DOHH2 (cell line): ENCODE data around the gene RHCE.

Source experiments
- EZH2phosphoT487 ChIP-seq: fragments of 200-600 bp; sonication (generic); IDR thresholded peaks from 2 replicates; pipeline ENCODE4 v1.6.1; 2017; ENCODE audit warnings: borderline replicate concordance, mild to moderate bottlenecking, antibody characterized with exemption, low read length, moderate library complexity, mixed read lengths
- TF ChIP-seq, protein P1 (sequence below): fragments of 200-600 bp; sonication (generic); IDR thresholded peaks from one replicate; pipeline ENCODE4 v1.5.1; 2014; ENCODE audit warnings: antibody characterized with exemption, mild to moderate bottlenecking, low read depth, low read length; ENCODE audit not compliant: poor library complexity, severe bottlenecking

DNA sequence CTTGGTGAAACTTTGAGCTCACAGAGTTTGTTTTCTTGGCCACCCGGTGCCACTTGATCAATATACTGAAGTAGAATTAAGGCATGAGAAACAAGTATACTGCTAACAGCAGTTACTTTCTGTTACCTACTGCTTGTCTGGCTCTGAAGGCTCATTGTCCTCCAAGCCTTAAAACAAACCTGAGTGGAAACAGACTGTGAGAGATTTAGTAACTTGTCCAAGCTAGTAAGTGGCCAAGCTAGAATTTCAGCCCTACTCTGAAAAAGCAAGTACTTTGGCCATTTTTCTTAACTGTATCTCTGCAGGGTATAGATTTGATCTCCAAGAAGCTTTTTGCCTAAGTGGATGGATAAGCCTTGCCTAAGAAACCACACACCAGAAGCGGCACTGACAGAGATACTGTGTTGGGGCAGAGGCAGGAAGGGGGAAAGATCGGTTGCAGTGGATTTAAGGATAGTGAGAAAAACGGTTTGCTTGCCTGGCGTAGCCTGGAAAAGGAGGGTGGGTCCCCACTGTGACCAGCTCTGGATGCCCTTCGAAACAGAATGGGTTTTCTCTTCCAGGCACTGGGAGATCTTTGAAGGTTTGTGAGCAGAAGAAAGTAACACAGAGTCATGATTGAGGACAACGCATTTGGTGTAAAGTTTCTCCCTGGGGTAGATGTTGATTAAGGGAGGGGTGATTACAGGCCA, 8.0 kb upstream of the RHCE start:
- TF ChIP-seq, protein P1, sequence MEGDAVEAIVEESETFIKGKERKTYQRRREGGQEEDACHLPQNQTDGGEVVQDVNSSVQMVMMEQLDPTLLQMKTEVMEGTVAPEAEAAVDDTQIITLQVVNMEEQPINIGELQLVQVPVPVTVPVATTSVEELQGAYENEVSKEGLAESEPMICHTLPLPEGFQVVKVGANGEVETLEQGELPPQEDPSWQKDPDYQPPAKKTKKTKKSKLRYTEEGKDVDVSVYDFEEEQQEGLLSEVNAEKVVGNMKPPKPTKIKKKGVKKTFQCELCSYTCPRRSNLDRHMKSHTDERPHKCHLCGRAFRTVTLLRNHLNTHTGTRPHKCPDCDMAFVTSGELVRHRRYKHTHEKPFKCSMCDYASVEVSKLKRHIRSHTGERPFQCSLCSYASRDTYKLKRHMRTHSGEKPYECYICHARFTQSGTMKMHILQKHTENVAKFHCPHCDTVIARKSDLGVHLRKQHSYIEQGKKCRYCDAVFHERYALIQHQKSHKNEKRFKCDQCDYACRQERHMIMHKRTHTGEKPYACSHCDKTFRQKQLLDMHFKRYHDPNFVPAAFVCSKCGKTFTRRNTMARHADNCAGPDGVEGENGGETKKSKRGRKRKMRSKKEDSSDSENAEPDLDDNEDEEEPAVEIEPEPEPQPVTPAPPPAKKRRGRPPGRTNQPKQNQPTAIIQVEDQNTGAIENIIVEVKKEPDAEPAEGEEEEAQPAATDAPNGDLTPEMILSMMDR: no peak
- TF ChIP-seq EZH2phosphoT487: no peak
